OCI-M2 (cell line): ENCODE measurements around the gene IL17RD.

Source experiments
- DNase-seq: peaks from one replicate; lab custom pipeline; 2025; ENCODE audit not compliant: unreplicated experiment; lab: John Stamatoyannopoulos, UW

Gene IL17RD

DNA sequence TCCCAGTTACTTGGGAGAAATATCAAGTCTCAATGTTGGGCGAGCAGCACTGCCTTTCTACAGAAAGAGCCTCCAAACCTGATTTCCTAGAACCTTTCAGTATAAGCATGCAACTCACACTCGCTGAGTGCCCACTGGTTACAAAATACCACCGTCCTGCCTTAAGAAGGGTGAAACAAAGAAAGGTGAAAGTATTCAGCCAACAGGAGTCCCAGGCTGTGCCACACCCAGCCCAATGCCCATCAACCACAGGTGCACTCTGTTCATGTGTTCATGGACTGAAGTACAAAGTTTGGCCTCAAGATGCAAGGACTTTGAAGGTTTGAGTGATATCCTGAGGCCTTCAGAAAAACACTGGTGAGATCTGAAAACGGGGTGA lies 34.0 kb downstream of the IL17RD start:
- DNase-seq = no peak

DNA sequence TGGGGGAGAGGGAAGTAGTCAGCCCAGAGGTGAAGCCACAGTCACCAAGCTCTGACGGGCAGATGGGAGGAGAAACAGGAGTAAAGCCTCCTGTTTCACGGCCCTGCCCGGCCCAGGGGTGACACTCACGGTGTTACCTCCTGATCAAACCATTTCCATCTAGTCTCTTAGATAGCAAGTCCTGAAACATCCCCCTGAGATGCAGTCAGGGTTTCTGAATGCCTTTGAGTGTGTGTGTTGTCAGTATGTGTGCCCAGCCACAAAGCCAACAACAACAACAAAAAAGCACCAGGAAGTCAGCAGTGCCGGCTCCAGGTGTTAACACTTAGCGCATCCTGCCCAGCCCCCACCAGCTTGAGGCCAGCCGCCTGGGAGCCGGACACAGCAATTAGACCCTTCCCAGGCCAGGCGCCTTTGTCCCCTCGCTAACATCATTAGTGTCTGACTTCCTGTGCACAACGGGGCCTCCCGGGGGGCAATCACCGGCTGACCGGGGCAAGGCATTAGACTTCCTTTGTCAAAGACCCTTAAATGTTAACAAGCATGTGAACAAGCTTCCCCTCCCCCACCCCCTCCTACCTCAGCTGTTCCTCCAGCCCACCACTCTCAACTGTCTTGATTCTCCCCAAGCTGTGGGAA lies 34.5 kb downstream of the IL17RD start:
- no peak for DNase-seq

DNA sequence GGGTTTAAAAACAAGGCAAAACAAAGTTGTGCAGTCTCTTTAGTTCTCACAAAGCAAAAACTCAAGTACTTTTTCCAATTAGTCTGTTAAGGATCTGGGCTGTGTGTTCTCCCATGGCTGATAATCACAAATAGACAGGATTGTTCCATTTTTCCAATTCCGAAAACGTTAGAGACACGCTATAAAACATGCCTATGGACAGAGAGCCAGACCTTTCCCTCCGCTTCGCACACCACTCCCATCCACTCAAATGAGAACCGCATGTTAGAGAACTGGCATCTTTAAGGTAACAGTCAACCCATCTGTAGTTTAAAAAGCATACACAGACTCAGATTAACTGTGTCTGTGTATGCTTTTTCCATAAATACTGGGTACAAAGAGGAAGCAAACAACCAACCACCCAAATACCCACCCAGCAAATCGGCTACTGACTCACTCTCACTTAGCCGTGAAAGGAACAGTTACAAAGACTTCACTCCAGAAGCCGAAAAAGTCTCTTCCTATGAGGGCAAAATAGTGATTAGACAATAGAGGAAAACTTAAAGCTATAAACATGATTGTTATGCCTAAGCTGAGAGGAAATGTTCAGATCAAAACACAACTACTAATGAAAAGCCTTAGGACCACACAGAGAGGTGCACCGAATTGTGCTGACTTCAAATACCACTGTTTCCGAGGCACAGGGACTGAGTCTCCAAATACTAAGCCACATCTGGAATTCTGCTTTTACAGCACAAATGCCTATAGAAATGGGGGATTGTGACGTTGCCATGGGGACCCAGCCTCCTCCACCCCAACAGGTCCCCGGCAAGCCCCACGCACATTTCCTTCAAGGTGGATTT lies 36.1 kb downstream of the IL17RD start:
- no peak for DNase-seq

DNA sequence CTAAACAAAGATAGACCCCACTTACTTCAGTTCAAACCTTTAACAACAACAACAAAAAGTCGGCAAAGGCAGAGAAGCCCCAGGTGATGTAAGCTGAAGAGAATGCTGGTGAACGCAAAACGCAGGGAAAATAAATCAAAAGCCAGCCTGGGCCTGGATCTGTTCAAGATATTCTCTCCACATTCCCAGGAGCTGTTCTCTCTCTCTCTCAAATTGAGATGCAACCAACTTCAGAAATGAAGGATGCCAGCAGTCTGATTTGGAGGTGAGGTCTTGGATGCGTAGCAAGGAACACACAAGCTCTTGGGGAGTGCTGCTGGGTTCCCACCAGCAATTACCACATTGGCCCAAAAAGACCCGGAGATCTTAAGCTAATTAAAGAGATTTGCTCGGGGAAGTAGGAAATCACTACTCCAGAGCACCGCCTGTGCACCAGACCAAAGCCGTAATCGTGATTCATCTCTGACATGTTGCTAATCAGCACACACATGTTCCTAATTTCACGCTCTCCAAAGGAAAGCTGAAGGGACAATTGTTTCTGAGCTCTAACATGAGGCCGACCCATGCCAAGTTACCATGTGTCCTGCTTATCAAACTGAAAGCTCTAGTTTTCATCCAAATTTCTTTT lies 37.1 kb downstream of the IL17RD start:
- DNase-seq = no peak

GRCh38 chr3:57126244-57126643 lies 38.9 kb downstream of the IL17RD start:
- DNase-seq = no peak

- DNase-seq = no peak
Measured at GRCh38 chr3:57120451-57121174, 44.5 kb downstream of the IL17RD start.

DNA sequence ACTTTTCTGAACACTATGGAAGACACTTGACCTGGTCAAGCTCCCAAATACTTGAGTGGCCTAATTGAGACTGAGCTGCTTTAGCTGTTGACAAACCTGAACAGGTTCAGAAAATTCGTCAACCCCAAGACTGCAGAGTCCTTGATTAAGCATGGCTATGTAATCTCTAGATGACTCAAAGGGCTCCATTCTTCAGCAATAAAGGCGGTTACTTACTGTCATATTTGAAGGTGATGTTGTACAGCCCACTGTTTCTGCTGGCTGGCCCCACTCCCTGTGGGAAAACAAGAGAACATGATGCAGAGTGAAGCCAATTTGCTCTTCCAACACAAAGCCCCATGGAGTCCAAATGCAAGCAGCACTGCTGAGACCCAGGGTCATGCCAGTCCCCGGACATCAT lies 45.1 kb downstream of the IL17RD start:
- no peak for DNase-seq

GRCh38 chr3:57118254-57118653 lies 46.9 kb downstream of the IL17RD start:
- no peak for DNase-seq

GRCh38 chr3:57116501-57116900 lies 48.7 kb downstream of the IL17RD start:
- DNase-seq = no peak

DNA sequence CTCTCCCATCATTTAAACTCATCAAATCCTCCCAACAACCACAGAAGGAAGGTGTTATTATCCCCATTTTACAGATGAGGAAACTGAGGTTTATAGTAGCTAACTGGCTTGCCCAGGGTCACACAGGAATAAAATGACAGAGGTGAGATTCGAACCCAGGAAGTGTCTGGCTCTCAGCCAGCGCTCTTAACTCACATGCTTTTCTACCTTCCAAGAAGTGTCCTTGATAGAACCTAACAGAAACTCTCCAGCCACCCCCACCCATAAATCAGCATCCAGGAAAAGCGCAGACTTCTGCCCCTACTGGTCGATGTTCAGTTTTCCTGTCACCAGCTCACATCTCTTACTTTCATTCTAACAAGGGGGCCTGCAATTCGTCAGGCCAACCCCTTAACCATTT lies 52.9 kb downstream of the IL17RD start:
- DNase-seq = no peak

GRCh38 chr3:57110798-57111197 lies 54.4 kb downstream of the IL17RD start:
- DNase-seq = no peak

DNA sequence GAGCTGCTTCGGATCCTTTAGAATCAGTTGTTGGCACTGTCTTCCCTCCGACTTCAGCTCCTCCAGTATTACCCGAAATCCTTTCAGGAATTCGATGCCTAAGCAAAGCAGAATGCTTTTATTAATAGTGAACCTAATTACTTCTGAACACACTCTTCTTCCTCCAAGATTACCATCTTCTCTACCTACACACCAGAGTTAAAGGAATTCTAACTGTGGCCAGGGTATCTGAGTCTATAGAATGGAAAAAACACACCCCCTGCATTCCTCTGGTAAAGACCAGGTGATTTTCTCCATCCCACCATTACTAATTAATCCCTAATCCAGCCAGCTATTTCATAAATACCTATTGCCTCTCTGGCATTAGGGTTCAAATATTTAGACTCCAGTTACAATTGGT lies 54.9 kb downstream of the IL17RD start:
- no peak for DNase-seq

- no peak for DNase-seq
Measured at GRCh38 chr3:57109437-57110199, 55.5 kb downstream of the IL17RD start.

DNA sequence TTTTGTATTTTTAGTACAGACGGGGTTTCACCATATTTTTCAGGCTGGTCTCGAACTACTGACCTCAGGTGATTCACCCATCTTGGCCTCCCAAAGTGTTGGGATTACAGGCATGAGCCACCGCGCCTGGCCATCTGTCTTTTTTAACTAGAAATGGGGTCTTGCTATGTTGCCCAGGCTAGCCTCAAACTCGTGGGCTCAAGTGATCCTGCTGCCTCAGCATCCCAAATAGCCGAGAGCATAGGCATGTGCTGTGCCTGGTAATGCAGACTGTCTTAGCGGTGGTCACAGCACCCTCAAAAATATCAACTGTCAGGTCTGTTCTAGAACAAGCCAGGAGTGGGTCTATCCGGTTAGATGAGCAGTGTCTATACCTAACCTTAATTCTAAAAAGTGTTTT lies 56.5 kb downstream of the IL17RD start:
- no peak for DNase-seq

DNA sequence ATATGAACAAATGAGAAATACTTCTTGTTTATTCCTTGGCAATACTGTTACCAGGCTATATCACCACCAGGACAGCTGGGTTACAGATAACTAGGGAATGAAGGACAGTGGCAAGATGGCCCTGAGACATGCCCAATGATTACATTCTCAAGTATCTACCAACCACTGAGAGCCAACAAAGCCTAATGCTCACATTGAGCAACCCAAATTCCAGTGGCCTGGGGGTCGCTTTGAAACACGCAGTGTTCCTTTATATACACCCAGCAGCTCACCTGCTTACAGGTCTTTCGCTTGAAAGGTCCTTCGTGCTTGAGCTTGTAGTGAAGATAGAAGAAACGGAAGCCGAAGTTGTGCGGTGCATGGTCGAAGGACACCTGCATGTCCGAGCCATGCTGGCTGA lies 59.6 kb downstream of the IL17RD start:
- DNase-seq = no peak

DNA sequence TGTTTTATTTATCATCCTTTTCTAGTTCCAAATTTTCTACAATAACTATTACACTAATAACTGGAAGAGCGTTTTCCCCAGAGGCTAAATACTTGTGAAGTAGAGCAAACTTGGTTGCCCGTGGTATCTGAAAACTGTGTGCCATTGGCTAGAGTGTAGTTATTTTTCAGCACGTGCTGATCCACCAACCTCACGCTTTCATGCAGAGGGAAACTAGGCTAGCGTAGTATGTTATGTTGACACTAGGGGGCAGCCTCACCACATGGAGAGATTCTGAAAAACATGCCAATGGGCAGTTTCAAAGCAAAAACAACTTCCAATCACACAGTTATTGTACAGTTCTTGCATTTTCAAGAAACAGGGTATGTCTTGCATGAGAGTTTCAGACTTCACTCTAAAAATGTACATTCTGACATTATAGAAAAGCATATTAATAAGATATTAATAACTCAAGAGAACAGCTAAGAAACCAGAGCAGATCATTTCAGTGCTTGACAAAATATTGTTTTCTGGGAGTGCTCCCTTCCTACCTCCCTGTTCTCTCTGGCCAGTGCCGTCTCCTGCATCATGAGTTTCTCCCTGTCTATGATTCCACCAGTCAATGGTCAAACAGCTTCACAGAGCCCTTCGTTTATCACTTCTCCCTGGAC lies 65.0 kb downstream of the IL17RD start:
- peak; percentile 28 for DNase-seq

DNA sequence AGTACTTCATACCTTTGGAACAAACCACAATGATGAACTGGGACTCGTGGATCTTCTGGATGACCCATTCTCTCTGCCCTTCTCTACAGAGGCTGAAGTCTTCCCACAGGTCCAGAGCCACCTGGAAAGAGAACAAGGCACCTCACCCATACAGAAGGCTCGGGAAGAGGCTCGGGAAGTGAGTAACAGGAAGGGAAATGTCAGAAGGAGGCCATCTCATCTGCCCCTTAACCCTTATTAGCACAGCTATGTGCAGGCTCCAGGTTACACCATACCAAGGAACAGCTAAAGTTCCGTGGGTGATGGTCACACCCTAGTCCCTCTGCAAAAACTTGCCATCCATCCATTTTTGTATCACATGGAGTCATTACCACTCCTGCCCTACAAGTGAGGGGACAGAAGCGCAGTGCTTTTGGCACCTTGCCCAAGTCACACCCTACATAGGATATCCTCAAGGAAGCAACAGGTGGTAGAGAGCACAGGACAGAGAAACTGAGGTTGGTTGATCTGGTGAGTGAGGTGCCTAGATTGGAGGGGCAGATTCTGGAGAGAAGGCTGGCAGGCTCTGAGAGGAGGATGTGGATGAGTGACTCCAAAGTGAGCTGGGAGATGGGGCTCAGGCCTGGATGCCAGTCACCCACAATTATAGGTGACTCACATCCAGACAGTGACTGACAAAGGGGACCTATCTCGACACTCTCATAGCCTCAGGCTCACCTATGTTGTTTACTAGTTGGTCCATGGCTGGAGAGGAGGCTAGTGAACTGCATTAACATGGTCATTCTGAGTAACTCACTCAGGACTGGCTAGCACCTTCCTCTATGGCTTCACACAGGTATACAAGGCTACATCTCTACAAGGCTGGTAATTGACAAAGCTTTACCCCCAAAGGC lies 66.5 kb downstream of the IL17RD start:
- DNase-seq = no peak

GRCh38 chr3:57097536-57097935 lies 67.6 kb downstream of the IL17RD start:
- no peak for DNase-seq

DNA sequence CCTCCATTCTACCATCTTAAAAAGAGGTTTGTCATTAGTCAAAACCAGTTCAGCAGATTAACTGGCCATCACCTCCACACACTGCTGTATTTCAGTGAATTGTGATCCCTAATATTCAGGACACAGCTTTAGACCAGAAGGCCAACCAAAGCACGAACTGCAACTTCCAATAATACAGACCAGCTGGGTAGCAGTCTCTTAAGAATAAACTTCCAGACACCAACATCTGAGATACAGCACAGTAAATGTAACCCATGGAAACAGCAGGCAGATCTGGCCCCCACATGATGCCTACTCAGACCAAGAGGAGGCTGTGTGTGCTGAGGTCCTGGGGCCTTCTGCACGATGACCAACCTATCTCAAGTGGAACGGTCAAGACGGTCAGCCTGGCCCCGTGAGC lies 69.8 kb downstream of the IL17RD start:
- DNase-seq = no peak
